GM06990 (cell line): ENCODE results near the gene LPCAT2.

Experiments
- DNase-seq: peaks from one replicate; pipeline ENCODE4 v3.0.0-alpha.2; 2011; ENCODE audit not compliant: insufficient read length; ENCODE audit errors: extremely low read depth
- H3K27me3 ChIP-seq: replicated peaks from 2 replicates; pipeline ENCODE4 v1.6.0; 2011; ENCODE audit warnings: low read length; ENCODE audit not compliant: control insufficient read depth, insufficient read depth
- H3K36me3 ChIP-seq: 2 replicates; pipeline ENCODE4 v1.5.1; 2011; ENCODE audit warnings: low read length; ENCODE audit not compliant: control insufficient read depth, insufficient read depth
- H3K4me3 ChIP-seq: replicated peaks from 2 replicates; pipeline ENCODE4 v1.5.1; 2011; ENCODE audit warnings: low read depth, mild to moderate bottlenecking, control low read depth, low read length
- CTCF ChIP-seq: IDR thresholded peaks from 2 replicates; pipeline ENCODE4 v1.5.1; 2011; ENCODE audit warnings: low read length, control low read depth, mild to moderate bottlenecking, inconsistent platforms; ENCODE audit not compliant: insufficient read depth, poor library complexity, severe bottlenecking

LPCAT2 gene

DNA sequence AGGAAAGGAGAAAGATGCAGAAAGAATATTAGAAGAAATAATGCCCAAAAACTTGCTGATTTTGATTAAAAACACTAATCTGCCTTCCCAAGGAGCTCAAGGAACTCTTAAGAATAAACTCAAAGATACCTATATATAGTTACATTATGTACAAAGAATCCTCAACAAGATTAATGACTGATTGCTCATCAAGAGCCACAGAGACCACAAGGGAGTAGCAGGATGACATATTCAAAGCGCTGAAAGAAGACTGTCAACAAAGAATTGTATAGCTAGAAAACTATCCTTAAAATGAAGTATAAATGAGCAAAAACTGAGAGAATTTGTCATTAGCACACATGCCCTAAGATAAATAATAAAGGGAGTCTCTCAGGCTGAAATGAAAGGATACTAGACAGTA is 6.2 kb downstream of the LPCAT2 start:
- H3K27me3 ChIP-seq, result no peaks in the 10 kb centered on the region
- H3K4me3 ChIP-seq, result no peak overlapping the region
- no peak for TF ChIP-seq CTCF
- H3K36me3 ChIP-seq, result no peaks in the 10 kb centered on the region
- DNase-seq, result no peak

DNA sequence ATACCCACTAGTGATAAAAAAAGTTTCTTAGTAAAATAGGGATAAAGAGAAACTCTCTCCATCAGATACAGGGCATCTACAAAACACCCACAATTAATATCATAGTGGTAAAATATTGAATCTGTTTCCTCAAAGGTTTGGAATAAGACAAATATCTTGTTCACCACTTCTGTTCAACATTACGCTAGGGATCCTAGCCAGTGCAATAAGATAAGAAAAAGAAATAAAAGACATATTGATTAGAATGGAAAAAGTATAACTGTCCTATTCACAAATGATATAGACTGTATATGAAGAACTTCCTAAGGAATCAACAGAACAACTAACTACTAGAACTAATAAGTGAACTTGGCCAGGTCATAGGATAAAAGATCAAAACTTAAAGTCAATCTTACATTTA is 12.9 kb downstream of the LPCAT2 start:
- no peak for DNase-seq
- Histone ChIP-seq H3K36me3 (no peaks in the 10 kb centered on the region), H3K27me3 (no peaks in the 10 kb centered on the region), H3K4me3 (no peak overlapping the region)
- no peak for TF ChIP-seq CTCF

- no peak for TF ChIP-seq CTCF
- Histone ChIP-seq H3K4me3 (no peak overlapping the region), H3K36me3 (no peaks in the 10 kb centered on the region), H3K27me3 (no peaks in the 10 kb centered on the region)
- DNase-seq, result no peak
Measured at GRCh38 chr16:55526441-55526840, 17.6 kb downstream of the LPCAT2 start.

DNA sequence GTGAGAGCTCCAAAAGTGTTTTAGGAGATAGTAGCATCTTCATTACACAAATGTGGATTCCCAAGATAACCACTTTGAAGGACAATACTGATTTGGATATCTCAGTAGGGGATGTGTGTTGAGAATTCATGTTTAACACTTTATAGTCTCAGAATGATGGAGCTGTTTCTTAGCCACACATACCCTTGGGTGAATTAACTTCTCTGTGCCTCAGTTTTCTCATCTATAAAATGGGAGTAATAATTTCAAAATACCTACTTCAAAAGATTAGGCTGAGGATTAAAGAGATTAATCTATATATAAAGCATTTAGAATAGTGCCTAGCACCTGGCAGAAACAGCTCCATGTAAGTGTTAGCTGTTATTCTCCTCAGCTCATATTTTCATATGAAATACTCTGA is 19.0 kb downstream of the LPCAT2 start:
- Histone ChIP-seq H3K27me3 (no peaks in the 10 kb centered on the region), H3K36me3 (no peaks in the 10 kb centered on the region), H3K4me3 (no peak overlapping the region)
- no peak for TF ChIP-seq CTCF
- no peak for DNase-seq

DNA sequence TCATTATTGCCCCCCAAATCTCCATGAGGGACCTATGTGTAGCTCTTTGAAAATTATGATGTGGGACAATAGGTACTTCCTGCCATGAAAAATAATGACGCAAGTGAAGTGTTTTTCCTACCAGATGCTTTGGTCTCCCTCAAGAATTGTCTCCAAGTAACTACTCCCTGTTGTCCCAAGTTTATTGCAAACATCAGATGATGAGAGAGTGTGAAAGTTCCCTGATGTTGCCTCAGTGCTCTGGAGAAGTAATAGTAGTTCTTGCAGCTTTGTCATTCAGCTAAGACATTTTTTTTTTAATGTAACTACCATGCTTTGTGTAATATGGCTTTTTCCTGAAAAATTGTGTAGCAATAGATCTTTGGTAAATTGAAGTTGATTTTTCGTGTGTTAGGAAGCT is 20.1 kb downstream of the LPCAT2 start:
- Histone ChIP-seq H3K4me3 (no peak overlapping the region), H3K27me3 (no peaks in the 10 kb centered on the region), H3K36me3 (no peaks in the 10 kb centered on the region)
- no peak for DNase-seq
- no peak for TF ChIP-seq CTCF

GRCh38 chr16:55530316-55530856 is 21.5 kb downstream of the LPCAT2 start:
- TF ChIP-seq CTCF, result no peak
- H3K27me3 ChIP-seq, result no peaks in the 10 kb centered on the region
- H3K4me3 ChIP-seq, result no peak overlapping the region
- H3K36me3 ChIP-seq, result no peaks in the 10 kb centered on the region
- no peak for DNase-seq
